Amniotic stem cell (primary cell): ENCODE results near the gene SPRYD4.
"Not testable (repeated sequence)": the region's sequence is repeated elsewhere in the genome, so short reads cannot be mapped to it uniquely, and the experiment has no call there.

Experiments used
- DNase-seq: peaks from one replicate; lab custom pipeline; 2025; lab: John Stamatoyannopoulos, UW

The SPRYD4 gene

DNA sequence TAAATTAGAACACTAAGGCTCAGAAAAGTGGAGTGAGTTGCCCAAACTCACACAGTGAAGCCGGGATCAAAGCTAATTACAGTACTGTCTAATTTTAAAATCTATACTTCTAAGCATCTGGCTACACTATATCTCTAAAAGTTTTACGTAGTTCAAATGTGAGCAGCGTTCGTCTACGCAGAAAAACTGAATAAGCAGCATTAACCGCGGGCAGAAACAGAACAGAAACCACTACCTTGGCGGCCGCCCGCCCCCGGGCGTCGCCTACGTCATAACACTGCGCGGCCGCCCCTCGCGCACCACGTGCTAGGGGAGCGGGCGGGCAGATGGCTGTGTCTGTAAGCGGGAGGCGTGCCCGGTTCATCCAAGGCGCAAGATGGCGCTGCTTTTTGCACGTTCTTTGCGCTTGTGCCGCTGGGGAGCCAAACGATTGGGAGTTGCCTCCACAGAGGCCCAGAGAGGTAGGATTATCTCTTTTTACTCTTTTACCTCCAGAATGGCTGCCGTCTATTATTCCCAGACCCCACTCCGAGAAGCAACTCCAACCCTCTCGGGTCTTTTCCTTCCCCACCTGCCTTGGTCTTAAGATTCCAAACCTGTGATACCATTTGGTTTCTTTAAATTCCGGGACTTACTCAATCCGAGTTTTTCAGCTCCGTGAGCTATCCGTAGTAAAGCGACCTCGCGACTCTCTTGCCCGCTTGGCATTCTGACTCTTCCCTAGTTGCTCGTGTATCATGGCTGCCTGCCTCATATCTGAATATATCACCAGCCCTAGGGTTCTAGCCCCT is at the start of gene SPRYD4:
TSS of gene SPRYD4 (plus strand) at position 363 of the 791 bp plus-strand sequence. CDS start at position 377, 14 bp downstream.
- DNase-seq: peak; percentile 88

DNA sequence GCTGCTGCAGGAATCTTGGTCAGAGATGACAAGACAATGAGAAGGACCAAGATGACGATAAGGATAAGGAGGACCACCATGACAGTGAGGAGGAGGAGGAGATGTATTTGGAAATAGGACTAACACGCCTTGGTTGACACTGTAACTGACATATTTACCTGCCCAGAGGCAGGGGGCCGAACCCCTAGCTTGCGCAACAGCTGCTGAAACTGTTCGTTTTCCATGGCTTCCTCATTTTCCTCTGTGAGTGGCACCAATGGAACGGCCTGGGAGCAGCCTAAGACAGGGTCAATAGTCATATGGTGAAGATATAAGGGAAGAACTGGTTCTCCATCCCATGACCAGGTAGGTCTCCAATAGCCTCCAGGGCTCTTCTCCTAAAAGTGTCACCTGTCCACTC is 48.0 kb upstream of the SPRYD4 start:
- no peak for DNase-seq

DNA sequence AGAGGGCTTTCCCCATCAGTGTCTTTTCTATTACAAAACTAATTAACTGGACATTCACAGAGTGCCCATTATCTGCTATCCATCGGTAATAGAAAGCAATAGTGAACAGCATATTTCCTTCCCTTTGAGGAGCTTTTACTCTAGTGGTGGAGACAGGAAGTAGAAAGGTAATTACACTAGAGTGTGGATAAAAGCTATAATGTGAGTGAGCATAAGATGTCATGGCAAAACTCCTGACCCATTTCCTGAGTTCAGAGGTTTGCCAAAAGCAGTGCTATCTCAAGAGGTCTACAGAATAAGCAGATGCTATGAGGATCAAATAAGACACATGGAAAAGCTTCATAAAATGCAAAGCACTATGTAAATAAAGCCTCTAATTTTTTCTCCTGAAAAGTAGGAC is 43.2 kb upstream of the SPRYD4 start:
- no peak for DNase-seq

DNA sequence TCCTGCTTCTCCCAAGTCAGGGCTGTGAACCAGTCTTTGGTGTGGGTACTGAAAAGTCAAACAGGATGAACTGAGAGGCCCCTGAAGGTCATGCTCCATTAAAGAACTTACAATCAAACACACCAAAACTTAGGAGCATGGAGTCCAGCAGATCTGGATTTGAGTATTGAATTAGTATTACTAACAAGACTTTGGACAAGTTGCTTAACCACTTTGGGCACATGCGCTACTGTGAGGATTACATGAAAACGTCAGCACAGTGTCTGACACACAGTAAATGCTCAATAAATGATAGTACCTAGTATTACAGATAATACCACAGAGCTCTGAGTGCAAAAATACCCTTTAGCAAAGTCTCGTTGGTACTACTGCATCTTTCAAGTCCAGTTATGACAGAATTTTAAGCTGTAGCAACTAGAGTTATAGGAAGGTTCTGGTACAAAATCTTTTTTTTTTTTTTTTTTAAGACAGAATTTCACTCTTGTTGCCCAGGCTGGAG is 42.4 kb upstream of the SPRYD4 start:
- DNase-seq: no peak

DNA sequence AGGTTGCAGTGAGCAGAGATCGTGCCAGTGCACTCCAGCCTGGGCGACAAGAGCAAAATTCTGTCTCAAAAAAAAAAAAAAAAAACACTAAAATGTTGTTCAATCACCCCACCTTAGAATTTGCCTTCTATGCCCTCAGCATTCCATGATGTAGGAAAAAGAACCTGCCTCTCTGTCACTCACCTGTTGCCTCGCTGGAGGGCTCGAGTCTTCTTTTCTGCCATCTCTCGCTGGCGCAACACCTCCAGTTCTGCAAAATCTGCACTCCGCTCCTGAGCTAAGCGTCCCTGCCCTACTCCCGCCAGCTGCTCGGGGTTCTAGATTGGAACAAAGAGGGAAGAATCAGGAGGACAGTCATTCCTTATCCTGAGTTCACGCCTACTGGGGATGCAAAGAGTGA is 37.1 kb upstream of the SPRYD4 start:
- no peak for DNase-seq

DNA sequence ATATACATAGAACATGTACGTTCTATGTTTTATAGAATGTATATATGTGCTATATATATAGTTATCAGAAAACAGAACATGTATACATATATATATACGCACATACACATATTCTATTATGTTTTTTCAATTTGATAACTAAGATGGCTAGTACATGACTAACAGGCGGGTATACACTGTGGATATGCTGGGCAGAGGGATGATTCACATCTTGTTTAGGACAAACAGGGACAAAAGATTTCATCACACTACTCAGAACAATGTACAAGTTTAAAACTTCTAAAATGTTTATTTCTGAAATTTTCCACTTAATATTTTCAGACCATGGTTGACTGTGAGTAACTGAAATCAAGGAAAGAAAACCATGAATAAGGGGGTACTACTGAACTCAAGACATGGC is 36.5 kb upstream of the SPRYD4 start:
- DNase-seq: no peak

DNA sequence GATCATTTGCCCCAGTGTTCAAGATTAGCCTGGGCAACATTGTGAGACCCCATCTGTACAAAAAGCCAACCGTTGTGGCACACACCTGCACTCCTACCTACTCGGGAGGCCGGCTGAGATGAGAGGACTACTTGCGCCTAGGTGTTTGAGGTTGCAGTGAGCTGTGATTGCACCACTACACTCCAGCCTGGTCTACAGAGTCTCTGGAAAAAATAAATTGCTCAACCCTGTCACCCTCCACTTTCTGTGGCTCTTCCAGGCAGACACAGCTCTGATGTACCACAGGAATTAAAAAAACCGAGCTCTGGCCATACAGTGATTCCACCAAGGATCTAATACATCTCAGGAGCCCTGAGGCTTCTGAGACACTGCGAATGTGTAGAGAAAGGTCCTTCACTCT is 33.5 kb upstream of the SPRYD4 start:
- DNase-seq: no peak

DNA sequence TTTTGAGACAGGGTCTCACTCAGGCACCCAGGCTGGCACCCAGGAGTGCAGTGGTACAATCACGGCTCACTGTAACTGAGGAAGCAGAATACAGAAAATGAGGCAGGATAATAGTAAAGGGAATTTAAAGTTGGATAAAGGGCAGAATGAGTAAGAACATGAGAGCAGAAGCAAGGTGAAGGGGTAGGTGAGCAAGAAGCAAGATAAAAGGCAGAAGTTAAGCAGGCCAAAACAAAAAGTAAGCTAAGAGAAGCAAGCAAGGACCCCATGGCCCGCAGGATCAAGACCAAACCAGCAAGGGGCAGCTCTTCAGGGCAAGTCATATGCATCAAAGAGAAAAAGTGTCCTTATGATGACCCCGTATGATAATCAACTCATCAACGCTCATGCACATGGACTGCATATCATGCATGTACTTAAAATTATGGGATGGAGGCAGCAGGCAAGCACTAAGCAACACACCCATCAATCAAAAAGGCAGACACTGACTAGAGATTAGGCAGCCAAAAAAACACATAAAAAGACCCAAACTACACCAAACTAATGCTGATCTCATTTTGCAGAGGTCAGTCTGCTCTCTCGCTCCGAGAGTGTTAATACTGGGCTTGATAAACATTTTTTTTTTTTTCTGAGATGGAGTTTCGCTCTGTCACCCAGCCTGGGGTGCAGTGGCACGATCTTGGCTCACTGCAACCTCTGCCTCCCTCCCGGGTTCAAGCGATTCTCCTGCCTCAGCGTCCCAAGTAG is 30.8 kb upstream of the SPRYD4 start:
- no peak for DNase-seq

DNA sequence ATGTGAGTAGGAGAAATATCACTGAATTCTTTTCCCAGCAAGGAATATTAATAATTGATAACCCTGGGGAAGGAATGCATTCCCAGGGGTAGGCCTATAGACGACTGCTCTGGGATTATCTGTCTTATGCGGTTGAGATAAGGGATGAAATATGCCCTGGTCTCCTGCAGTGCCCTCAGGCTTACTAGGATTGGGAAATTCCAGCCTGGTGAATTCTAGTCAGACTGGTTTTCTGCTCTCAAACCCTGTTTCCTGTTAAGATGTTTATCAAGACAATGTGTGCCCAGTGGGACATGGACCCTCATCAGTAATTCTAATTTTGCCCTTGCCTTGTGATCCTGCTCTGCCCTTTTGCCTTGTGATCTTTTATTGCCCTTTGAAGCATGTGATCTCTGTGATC is 25.2 kb upstream of the SPRYD4 start:
- DNase-seq: not testable (repeated sequence)

DNA sequence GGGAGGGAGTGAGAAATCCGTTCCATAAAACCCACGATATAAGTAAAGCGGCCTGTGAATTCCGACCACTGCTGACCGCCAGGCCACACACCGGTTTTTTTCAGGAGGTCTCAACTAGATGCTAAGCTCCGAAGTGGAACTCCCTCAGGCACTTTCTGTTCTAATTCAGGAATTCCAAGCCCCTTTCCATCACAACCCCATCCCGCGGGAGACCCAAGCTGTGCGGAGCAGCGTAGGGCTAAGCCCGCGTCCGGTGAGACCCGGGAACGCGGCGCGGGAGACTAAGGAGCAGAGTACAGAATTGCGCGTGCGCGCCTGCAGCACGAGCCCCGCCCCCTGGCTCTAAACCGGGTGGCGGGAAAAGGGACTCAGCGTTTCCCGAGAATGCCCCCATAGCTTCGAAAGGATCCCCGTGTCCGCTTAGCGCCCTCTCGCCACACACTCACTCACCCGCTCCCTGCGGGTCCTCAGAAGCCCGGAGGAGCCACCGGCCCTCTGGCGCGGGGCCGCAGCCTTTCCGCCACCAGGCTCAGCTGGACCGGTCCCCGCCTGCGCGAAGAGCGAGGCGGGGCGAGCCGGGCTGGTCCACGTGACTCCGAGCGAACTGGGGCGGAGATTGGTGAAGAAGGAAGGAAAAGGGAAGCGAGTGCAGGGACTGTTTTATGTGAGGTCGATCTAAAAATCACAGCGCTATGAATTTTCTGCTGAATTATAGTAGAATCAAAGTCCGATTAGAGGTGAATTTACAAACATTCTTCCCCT is 19.3 kb upstream of the SPRYD4 start, which contains the start of gene TIMELESS:
TSS of gene TIMELESS (minus strand) at position 567 of the 762 bp plus-strand sequence. CDS start 15,256 bp downstream, outside the sequence.
- DNase-seq: peak; percentile 72

DNA sequence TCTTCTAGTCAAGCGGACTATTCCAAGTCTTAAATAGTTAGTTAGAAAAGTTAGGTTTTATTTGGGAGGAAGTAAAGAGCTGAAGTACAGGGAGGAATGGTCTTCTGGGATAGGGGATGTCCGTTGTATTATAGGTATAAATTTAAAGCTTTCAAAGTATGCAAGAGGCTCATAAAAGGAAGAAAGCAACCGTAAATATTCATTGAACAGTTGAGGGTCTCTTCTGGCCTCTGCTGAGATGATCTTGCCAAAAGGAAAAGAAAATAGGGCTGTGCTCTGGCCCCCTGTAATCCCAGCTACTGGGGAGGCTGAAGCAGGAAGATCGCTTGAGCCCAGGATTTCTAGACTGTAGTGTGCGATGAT is 18.8 kb upstream of the SPRYD4 start:
- DNase-seq: no peak

DNA sequence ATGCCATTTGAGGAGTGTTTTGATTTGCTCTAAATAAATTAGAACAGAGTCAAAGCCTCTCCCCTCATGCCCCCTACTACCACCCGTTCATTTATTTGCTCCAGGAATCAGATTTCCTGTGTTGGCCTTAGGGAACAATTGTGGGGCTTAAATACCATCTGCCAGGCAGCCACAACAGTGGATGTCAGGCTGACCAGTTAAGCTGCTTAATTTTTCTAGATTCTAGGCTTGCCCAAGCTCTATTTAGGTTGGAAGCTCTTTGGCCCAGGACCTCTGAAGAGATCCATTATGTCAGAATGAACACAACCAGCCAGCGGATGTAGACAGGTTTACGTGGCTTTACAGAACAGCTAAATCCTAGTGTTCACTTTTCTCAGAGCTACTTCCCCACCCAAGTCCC is 18.1 kb upstream of the SPRYD4 start:
- DNase-seq: no peak

DNA sequence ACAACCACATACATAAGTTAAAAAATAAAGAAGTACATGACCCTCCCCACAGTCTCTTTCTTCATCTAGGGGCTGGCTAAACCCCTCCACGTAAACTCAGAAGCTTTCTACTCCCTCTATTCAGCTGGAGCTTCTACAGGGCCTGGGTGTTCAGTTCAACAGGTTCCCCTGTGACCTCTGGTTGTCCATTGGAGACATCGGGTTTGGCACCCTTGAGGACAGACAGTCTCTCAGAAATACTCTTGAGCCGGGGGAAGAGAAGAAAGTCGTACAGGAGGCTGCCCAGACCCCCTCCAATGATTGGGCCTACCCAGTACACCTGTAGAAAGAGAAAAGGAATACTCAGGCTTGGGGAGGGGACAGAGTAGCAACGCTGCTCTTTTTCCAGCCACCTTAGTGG is 17.2 kb upstream of the SPRYD4 start:
- no peak for DNase-seq

DNA sequence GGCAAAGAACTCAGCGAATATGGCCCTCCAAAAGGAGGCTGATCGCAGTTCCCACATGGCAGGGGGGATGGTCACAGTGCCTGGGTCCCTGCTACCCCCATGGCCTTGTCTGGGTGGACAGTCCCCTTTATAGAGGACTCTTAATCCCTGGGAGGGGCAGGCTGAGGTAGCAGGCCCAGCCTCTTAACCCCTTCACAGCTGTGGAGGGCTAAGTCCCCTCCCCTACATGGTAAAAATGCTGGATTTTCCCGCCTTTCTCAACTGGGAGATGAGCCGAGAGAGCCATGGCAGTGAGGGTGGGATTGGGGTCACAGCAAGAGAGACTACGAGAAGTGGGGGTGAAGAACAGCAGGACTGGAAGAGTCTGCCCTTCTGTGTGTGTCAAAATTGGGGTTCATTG is 13.8 kb upstream of the SPRYD4 start, which contains the start of gene MIP:
TSS of gene MIP (minus strand) at position 101 of the 400 bp plus-strand sequence. CDS start at position 57, 44 bp downstream.
- no peak for DNase-seq

DNA sequence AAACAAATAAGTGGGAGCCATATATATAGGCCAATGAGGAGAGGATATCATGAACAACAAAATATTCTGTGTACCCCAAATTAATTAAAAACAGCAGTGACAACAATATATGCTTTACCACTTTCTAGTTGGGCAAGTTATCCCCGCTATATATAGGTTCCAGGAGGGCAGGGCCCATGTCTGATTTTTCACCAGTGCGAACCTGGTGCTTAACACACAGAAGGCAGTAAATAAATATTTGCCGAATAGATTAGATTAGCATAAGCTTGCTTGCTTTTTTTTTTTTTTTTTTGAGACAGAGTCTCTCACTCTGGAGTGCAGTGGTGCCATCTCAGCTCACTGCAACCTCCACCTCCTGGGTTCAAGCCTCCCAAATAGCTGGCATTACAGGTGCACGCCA is 10.6 kb upstream of the SPRYD4 start:
- DNase-seq: no peak

DNA sequence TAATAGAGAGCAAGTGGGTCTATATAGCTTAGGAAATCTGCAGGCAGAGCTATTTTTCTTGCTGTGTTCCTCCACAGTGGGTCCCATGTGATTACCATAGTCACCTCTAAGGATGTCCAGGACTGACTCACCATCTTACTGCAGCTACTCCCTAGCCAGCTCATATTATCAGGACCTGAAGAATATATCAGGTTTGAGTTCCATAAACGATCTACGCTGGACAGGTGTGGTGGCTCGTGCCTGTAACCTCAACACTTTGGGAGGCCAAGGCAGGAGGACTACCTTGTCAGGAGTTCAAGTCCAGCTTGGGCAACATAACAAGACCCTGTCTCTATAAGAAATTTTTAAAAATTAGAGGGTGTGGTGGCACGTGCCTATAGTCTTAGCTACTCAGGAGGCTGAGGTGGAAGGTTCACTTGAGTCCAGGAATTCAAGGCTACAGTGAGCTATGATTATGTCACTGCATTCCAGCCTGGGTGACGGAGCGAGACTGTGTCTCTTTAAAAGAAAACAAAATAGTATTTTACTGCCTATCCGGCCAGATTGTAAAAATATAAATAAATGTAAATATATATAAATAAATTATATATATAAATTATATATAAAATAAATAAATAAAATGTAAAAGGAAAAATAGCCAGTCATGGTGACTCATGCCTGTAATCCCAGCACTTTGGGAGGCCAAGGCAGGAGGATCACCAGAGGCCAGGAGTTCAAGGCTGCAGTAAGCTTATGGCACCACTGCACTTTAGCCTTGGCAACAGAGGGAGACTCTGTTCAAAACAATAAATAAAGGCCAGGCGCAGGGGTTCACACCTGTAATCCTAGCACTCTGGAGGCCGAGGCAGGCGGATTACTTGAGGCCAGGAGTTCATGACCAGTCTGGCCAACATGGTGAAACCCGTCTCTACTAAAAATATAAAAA is 6.9 kb upstream of the SPRYD4 start:
- DNase-seq: no peak

DNA sequence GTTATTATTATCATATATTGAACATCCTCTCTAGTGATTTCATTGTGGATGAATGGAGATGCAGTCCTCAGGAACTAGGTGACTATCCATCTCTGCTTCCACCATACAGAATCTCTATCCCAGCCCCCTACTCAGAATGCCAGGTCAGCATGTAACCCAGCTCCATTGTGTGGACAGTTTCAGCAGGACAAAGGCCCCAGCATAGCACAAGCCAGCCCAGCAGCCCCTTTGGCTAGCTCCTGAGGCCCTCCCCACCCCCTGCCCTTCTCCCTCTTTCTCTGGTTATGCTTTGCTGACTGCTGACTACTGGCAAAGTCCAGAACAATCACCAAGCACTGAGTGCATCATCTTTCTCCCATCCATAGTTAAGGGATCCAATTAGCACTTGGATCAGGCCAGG is 5.8 kb upstream of the SPRYD4 start:
- DNase-seq: no peak

DNA sequence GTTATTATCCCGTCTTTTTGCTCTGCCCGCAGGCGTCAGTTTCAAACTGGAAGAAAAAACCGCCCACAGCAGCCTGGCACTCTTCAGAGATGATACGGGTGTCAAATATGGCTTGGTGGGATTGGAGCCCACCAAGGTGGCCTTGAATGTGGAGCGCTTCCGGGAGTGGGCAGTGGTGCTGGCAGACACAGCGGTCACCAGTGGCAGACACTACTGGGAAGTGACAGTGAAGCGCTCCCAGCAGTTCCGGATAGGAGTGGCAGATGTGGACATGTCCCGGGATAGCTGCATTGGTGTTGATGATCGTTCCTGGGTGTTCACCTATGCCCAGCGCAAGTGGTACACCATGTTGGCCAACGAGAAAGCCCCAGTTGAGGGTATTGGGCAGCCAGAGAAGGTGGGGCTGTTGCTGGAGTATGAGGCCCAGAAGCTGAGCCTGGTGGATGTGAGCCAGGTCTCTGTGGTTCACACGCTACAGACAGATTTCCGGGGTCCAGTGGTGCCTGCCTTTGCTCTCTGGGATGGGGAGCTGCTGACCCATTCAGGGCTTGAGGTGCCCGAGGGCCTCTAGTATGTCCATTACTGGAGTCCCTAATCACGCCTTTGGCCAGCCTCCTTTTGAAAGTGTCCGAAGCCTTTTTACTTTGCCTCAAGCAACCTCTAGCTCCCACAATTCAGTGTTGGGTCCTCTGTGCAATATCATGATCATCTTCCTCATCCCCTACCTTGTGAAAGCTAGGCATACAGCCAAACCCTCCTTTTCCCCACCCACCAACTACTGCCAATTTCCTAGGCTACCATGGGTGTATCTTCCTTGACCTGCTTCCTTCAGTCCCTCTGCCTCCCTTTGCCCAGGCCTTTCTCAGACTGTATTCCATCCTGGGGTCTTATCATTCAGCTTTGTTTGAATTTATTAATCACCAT is 891 bp downstream of the SPRYD4 start:
- no peak for DNase-seq

DNA sequence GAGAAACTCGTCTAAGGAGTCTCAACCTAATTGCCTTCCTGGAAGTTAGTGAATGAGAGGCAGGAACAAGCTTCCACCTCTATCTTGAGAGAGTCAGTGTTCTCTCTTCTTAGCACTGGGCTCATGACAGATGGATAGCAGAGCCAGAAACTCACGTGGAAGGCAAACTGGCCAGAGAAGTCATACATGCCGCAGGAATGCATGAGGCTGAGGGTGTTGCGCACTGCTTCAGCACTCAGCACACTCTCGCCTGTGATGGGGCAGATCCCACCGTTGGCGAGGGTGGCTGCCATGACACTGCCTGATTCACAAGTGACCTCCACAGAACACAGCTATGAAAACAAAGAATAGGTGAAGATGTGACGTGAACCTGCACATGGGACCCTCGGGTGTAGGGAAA is 6.0 kb downstream of the SPRYD4 start:
- no peak for DNase-seq

DNA sequence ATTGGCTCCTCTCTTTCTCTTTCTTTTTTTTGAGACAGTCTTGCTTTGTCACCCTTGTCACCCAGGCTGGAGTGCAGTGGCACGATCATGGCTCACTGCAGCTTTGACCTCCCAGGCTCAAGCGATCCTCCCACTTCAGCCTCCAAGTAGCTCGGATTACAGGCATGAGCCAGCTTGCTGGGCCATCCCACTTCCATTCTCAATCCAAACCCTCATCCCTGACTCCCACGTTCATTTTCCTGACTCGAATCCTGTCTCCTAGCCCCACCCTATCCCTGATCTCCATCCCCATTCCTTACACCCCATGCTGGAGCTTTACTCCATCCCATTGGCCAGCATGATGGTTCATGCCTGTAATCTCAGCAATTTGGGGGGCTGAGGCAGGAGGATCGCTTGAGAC is 7.8 kb downstream of the SPRYD4 start:
- DNase-seq: no peak
